ENCODE measurements around the gene SSR1.
A peak's percentile ranks its signal among the peaks of the same experiment; 100 is the strongest.

SSR1 gene

GRCh38 chr6:7311917-7312615 is 933 bp downstream of the SSR1 start:
- Histone ChIP-seq H3K4me3 (ENCODE audit: low read depth, low read length) (peak overlapping the region; percentile 99), H3K36me3 (replicated peaks) (peaks cover 26% of the 10 kb centered on the region), H3K27ac (peak overlapping the region; percentile 87), H3K27me3 (replicated peaks) (no peaks in the 10 kb centered on the region)
- TF ChIP-seq CTCF (IDR thresholded peaks at IDR 0.05; ENCODE audit: low read depth, low read length, missing control alignments) = no peak
- peak; percentile 8 for DNase-seq
- in situ Hi-C loops (cut with HindIII; ENCODE audit: low pct_ligation_motif_present, low sequenced_read_pairs) = no loop called here

GRCh38 chr6:7311176-7311575 is 1.8 kb downstream of the SSR1 start:
- in situ Hi-C loops (cut with HindIII; ENCODE audit: low pct_ligation_motif_present, low sequenced_read_pairs) = no loop called here
- Histone ChIP-seq H3K27me3 (replicated peaks) (no peaks in the 10 kb centered on the region), H3K36me3 (replicated peaks) (peaks cover 32% of the 10 kb centered on the region), H3K4me3 (ENCODE audit: low read depth, low read length) (peak overlapping the region; percentile 99), H3K27ac (peak overlapping the region; percentile 2)
- TF ChIP-seq CTCF (IDR thresholded peaks at IDR 0.05; ENCODE audit: low read depth, low read length, missing control alignments) = no peak
- no peak for DNase-seq

- Histone ChIP-seq H3K27me3 (replicated peaks) (no peaks in the 10 kb centered on the region), H3K27ac (no peak overlapping the region), H3K36me3 (replicated peaks) (peaks cover 47% of the 10 kb centered on the region), H3K4me3 (ENCODE audit: low read depth, low read length) (no peak overlapping the region)
- in situ Hi-C loops (cut with HindIII; ENCODE audit: low pct_ligation_motif_present, low sequenced_read_pairs) = no loop called here
- no peak for DNase-seq
- TF ChIP-seq CTCF (IDR thresholded peaks at IDR 0.05; ENCODE audit: low read depth, low read length, missing control alignments) = no peak
Observed at GRCh38 chr6:7309050-7309449, 3.9 kb downstream of the SSR1 start.

GRCh38 chr6:7307533-7307932 is 5.5 kb downstream of the SSR1 start:
- no peaks in the 10 kb centered on the region for H3K27me3 ChIP-seq (replicated peaks)
- in situ Hi-C loops (cut with HindIII; ENCODE audit: low pct_ligation_motif_present, low sequenced_read_pairs) = no loop called here
- no peak for TF ChIP-seq CTCF (IDR thresholded peaks at IDR 0.05; ENCODE audit: low read depth, low read length, missing control alignments)
- H3K4me3 ChIP-seq (ENCODE audit: low read depth, low read length) = no peak overlapping the region
- no peak overlapping the region for H3K27ac ChIP-seq
- no peak for DNase-seq
- H3K36me3 ChIP-seq (replicated peaks) = peaks cover 58% of the 10 kb centered on the region

GRCh38 chr6:7304821-7305220 is 8.2 kb downstream of the SSR1 start:
- Histone ChIP-seq H3K27ac (no peak overlapping the region), H3K27me3 (replicated peaks) (no peaks in the 10 kb centered on the region), H3K36me3 (replicated peaks) (peaks cover 80% of the 10 kb centered on the region), H3K4me3 (ENCODE audit: low read depth, low read length) (no peak overlapping the region)
- in situ Hi-C loops (cut with HindIII; ENCODE audit: low pct_ligation_motif_present, low sequenced_read_pairs) = no loop called here
- no peak for TF ChIP-seq CTCF (IDR thresholded peaks at IDR 0.05; ENCODE audit: low read depth, low read length, missing control alignments)
- DNase-seq = no peak

- H3K4me3 ChIP-seq (ENCODE audit: low read depth, low read length) = no peak overlapping the region
- TF ChIP-seq CTCF (IDR thresholded peaks at IDR 0.05; ENCODE audit: low read depth, low read length, missing control alignments) = no peak
- no peak for DNase-seq
- H3K36me3 ChIP-seq (replicated peaks) = peaks cover 77% of the 10 kb centered on the region
- in situ Hi-C loops (cut with HindIII; ENCODE audit: low pct_ligation_motif_present, low sequenced_read_pairs) = no loop called here
- no peak overlapping the region for H3K27ac ChIP-seq
- H3K27me3 ChIP-seq (replicated peaks) = no peaks in the 10 kb centered on the region
Observed at GRCh38 chr6:7301702-7302101, 11.3 kb downstream of the SSR1 start.
